LoVo (cell line): ENCODE results near the gene FERMT3.
A peak's percentile ranks its signal among the peaks of the same experiment; 100 is the strongest.
"Not testable (repeated sequence)": the region's sequence is repeated elsewhere in the genome, so short reads cannot be mapped to it uniquely, and the experiment has no call there.

Experiments used
- DNase-seq: peaks from one replicate; pipeline ENCODE4 v3.0.0-alpha.2; 2016; ENCODE audit warnings: low spot score

Gene FERMT3

GRCh38 chr11:64206457-64207255, at the start of gene FERMT3:
Gene FERMT3, plus strand, starts transcription at chr11:64206721. Its CDS starts 644 bp downstream, at chr11:64207365.
- DNase-seq: no peak

DNA sequence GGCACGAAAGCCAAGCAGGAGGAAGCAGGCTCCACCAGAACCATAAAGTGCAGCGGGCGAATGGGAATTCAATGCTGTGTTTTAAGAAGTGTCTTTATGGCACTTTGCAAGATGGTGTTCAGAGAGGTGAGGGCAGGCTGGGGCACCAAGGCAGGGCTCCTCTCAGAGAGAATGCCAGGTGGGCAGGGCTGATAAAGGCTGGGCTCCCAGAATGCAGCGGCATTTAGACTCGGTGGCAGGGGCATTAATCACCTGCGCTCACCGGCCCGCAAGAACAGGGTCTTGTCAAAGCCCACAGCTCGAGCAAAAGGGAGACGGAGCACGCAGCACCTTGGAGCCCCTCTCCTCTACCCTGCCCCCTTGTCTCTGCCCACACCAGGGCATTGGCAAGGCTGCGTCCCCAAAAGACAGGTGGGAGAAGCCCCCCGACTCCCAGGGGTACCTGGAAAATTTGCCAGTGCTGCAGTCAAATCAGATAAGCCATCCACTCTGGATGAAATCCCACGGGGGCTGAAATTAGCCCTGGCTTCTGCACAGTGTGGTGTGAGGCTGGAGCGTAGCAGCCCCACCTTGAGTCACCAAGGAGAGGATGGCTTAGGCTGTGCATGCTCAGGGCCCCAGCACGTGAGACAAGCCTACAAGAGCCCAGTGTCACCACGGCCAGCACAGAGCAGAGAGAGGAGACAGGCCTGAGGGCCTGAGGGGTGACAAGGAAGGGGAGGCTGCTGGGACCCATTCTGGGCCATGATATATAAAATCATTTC, 48.7 kb upstream of the FERMT3 start:
- no peak for DNase-seq

DNA sequence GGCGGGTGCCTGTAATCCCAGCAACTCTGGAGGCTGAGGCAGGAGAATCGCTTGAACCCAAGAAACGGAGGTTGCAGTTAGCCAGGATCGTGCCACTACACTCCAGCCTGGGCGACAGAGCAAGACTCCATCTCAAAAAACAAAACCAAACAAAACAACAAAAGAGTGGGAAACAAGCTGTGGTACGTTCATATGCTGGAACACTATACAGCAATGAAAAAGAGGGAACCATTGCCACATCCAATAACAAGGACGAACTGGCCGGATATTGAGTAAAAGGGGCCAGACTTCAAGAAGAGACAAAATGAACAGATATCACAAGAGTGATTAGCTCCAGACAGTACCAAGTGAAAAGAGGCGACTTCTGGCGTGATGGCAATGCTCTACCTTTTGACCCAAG, 45.5 kb upstream of the FERMT3 start:
- DNase-seq: no peak

- DNase-seq: not testable (repeated sequence)
These were observed 43.8 kb upstream of the FERMT3 start for GRCh38 chr11:64162769-64163168.

GRCh38 chr11:64163951-64164350, 42.6 kb upstream of the FERMT3 start:
- no peak for DNase-seq

GRCh38 chr11:64164392-64165312, 41.9 kb upstream of the FERMT3 start:
- no peak for DNase-seq

- DNase-seq: no peak
These were observed 41.1 kb upstream of the FERMT3 start for GRCh38 chr11:64165481-64165841.

DNA sequence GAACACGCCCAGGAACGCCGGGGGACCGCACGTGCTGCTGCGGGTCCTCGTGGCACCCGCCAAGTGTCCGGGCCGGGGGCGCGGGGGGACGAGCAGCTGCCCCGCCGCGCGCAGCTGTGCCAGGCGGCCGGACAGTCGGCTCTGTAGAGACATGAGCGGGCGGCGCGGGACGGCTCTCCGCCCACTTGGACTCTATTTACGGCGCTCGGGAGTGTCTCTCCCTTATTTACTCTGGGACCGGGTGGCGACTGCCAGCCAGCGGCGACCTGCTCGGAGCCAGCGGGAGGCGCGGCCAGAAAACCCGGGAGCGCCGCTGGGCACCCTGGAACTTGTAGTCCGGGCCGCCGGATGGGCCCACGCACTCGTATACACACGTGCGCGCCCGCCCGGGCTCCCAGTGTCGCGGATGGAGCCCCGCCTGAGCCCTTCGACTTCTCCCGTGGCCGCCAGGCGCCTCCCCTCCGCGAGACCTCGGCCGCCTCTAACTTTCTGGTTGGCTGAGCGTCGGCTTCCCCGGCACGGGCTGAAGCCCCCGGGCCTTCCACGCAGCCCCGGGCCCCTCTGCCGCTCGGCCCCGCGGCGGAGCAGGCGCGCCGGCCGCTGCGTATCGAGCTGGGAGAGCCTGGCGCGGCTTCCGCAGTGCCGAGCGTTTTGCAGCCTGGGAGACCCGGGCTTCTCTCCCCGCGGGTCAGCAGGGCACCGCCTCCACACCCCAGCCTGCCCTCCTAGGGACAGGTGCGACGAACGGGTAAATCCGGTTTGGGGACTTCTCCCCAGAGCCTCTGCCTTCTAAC, 40.5 kb upstream of the FERMT3 start, which contains the start of gene MACROD1:
Gene MACROD1 (minus strand): TSS at position 272 of the 794 bp plus-strand sequence. CDS start 119 bp downstream, at position 153.
- peak; percentile 94 for DNase-seq

DNA sequence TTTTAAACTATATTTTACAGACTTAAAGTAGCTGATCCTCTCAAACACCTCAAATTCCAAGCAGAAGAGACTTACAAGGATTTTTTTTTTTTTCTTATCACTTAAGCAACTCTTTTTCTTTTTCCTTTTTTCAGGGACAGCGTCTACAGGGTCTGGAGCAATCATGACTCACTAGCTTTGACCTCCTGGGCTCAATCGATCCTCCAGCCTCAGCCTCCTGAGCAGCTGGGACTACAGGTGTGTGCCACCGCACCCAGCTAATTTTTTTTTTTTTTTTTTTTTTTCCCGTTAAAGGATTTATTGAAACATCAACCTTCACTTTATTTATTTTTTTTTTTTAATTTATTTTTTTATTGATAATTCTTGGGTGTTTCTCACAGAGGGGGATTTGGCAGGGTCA, 36.1 kb upstream of the FERMT3 start:
- no peak for DNase-seq

DNA sequence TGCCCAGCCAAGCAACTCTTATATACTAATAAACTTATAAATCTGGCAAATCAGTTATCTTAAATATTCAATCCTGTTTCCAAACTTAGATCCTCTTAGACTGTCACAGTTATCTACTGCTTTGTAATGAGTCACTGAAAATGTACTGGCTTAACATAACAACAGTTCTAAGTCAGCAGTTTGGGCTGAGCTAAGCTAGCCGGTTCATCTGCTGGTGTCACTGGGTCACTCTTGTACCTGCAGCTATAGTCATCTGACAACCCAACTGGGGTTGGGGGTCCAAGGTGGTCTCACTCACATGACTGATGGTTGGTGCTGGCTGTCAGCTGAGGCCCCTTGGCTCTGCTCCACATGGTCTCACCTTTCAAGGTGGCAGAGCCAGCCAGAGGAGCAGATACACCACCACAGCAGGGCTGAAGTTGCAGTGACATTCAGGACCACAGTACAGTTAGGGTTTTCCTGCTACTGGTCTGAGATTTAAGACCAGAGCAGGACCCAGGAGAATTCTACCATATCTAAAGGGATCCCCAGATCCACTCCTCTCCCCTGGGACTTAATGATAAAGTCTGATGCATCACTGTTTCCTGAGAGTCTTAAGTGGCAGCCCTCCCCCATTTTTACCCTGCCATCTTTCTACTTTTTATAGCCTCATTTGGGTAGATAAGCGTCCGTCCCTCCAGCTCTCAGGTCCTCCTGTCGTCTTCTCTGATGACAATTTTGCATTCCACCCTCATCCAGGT, 32.7 kb upstream of the FERMT3 start:
- no peak for DNase-seq

- DNase-seq: no peak
These were observed 29.8 kb upstream of the FERMT3 start for GRCh38 chr11:64176751-64177150.

GRCh38 chr11:64178203-64178602, 28.3 kb upstream of the FERMT3 start:
- DNase-seq: no peak

GRCh38 chr11:64178951-64179639, 27.4 kb upstream of the FERMT3 start:
- no peak for DNase-seq

DNA sequence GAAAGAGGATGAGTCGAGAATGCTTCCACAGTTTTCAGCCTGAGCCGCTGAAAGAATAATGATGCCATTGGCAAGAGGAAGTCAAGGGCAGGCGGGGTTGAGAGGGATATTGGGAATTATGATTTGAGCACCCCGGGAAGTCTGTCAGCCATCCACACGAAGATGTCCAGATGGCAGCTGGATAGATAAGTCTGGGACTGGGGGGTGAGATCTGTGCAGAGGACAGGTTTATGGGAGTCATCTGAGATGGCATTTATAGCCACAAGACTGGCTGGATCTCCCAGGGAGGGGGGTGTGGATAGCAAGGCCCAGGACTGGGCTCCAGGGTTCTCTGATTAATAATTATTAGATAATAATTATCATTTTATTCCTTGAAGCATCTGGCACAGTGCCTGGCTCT, 25.6 kb upstream of the FERMT3 start:
- no peak for DNase-seq

GRCh38 chr11:64181506-64182411, 24.8 kb upstream of the FERMT3 start:
- peak; percentile 68 for DNase-seq

DNA sequence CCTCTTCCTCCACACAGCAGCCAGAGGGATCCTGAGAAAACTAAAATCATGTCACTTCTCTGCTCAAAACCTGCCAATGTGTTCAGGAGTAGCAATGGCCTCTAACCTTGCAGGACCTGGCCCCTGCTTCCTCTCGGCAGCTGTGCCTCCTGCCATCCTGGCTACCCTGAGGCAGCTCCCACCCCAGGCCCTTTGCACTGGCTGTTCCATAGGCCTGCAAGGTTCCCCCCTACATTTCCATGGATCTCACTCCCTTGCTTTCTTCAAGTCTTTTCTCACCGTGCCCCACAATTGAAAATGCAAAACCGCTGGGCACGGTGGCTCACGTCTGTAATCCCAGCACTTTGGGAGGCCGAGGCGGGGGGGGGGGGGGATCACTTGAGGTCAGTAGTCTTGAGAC, 22.6 kb upstream of the FERMT3 start:
- no peak for DNase-seq

DNA sequence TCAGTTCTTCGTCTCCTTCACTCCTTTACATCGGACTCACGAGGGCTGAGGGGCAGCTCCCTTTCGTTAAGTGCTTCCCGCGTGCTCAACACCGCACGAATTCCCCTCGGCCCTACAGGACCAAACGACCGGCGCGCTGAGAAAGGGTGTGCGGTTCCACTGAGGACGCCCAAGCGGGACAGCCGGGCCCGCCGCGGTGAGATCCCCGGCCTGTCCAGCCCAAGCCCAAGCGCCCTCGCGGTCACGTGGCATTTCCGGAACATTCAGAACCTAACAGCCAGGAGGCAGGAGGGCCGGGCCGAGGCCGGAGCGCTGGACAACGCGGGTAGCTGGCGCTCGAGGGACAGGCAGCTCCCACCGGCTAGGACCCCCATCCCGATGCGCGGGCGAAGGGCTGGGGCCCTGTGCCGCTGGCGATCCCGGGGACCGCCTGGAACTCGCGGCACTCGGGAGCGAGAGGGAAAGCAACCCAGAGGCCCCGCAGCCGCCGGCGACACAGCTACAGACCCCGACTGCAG, 21.3 kb upstream of the FERMT3 start:
- DNase-seq: no peak

DNA sequence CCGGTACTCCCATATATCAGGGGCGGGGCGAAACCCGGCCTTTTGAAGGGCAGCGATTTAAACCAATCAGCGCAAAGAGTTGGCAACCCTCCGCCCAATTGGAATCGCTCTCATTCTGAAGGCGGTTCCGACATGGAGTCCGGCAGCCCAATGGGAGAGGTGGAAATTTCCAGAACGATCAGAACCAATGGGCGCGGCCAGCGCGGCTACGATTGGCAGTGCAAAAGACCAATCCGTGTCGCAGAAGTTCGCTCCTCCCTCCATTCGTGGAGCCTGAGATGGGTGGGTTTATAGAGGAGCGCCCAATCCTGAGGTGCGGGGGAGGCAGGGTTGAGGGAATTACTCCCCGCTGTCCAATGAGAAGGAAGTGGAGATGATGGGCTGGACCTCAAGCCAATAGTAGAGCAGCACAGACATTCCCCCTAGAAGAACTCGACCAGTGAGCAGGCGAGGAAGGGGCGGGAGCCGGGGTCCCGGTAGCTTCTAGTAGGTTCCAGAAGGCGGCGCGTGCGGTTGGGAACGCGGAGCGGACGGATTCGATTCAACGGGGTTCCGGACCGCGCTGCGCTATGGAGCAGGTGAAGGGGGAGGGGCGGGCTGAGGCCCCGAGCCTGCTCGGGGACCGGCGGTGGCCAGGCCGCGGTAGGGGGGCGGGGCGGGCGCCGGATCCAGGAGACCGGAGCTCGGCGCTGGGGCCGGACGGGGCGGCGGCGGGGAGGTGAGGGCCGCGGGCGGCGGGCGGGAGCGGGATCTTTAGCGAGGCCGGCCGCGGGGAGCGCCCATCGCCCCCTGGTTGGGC, 20.6 kb upstream of the FERMT3 start, which contains the start of gene STIP1:
Gene STIP1 (plus strand): TSS at position 479 of the 799 bp plus-strand sequence. CDS start 91 bp downstream, at position 570.
- peak; percentile 99 for DNase-seq
